HG03196 (cell line): ENCODE data around the gene ARHGAP31.

Experiments
- ATAC-seq: cut with Tn5 transposase; IDR thresholded peaks from one replicate; pipeline ENCODE4 v1.9.1; 2021; ENCODE audit not compliant: unreplicated experiment

The ARHGAP31 gene

GRCh38 chr3:119427669-119428068 is 133.5 kb downstream of the ARHGAP31 start:
- no peak for ATAC-seq

DNA sequence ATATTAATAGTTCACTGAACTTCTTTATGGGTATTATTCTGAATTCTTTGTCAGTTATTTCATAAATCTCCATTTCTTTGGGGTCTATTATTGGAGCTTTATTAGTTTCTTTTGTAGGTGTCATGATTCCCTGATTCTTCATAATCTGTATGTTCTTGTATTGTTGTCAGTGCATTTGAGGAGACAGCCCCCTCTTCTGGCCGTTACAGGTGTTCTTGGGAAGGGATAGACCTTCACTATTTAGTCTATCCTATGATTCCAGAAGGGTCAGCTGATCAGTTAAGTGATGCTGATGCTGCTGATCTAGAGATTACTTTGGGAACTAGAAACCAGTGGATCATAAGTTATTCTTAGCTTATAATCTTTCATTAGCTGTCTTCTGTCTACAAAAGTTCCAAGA is 134.4 kb downstream of the ARHGAP31 start:
- ATAC-seq: no peak

DNA sequence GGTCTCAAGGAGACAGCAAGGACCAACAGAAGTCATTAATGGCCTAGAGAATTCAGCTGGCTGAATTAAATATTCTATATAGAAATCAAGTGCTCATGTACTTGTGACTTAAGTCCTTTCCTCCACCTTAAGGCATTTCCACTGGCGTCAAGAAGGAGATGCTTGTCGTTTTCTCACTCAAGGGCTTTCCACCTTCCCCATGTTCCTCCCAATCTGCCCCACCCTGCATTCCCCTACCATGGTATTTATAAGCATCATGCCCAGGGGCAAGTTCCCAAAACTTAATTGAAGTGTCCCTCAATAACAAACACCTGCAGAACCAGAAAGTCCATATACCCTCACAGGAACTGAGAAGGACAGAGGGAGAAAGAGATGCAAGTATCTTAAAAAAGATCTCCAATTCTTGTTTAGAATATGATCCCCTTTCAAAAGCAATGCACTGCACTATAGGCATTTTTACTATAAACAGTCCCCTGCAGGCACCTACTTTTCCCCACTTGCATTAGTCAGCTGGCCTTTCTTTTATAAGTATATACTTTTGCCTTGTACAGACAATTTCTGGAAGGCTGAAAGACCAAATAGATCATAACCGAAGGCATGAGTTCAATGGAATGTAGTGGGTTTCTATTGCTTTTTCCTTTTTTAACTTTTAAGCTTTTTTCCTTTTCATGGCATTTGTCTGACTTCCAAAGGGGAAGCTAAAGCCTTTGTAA is 139.6 kb downstream of the ARHGAP31 start:
- no peak for ATAC-seq

- no peak for ATAC-seq
Observed at GRCh38 chr3:119434703-119435102, 140.5 kb downstream of the ARHGAP31 start.

DNA sequence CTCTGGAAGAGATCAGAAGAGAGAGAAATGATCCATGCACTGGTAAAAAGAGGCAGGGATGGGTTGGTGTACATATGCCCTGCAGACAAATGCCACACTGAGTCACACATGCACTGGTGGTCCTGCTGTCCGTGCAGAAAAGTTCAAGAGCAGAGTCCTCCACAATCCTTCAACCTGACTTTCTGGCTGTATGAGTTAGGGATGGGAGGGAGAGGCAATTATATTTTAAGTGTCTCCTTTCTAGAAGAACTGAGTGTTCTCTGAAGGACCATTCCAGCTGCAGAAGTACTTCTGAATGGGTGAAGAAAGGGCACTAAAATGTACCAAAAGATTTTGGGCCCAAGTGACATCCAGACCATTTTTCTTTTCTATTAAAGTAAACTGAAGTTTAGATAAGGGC is 142.8 kb downstream of the ARHGAP31 start:
- ATAC-seq: no peak

DNA sequence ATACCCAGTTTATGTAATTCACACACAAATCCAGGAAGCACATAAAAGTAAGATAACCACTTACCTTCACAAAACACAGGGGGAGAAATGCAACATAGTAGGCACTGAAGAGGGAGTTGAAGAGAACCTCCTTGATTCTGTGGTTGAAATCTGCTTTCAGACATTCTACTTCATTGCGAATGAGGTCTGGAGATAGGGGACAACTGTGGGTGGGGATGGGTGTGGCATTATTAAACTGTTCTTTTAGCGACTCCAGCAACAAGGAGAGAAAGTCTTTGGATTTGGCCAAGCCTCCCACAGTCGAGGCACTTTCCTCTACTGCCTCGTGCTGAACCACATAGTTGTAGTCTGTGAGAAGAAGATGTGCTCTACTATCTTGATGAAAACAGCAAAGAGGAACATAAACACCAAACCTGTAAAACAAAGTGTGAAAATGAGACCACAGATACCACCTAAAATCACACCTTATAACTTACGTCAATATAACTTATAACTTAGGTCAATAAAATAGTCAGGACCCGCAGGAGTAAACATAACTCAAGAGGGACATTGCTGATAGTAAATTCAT is 143.6 kb downstream of the ARHGAP31 start:
- ATAC-seq: no peak

DNA sequence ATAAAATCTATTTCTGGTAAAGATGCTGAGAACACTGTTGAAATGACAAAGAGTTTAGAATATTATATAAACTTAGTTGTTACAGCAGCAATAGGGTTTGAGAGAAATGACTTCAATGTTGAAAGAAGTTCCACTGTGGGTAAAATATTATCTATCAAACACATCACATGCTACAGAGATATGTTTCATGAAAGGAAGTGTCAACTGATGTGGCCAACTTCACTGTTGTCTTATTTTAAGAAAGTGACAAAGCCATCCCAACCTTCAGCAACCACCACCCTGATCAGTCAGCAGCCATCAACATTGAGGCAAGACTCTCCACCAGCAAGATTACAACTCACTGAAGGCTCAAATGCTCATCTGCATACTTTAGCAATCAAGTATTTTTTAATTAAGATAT is 149.0 kb downstream of the ARHGAP31 start:
- ATAC-seq: no peak

GRCh38 chr3:119444590-119444989 is 150.4 kb downstream of the ARHGAP31 start:
- no peak for ATAC-seq

- ATAC-seq: no peak
Observed at GRCh38 chr3:119453822-119454221, 159.6 kb downstream of the ARHGAP31 start.

- ATAC-seq: no peak
Observed at GRCh38 chr3:119456469-119456868, 162.3 kb downstream of the ARHGAP31 start.

- no peak for ATAC-seq
Observed at GRCh38 chr3:119457246-119457645, 163.1 kb downstream of the ARHGAP31 start.

- ATAC-seq: peak; percentile 95
Observed at GRCh38 chr3:119463171-119464169, 169.3 kb downstream of the ARHGAP31 start, which contains the start of gene TMEM39A. TMEM39A (minus strand) TSS chr3:119463615; CDS start chr3:119462074, 1,541 bp downstream.

DNA sequence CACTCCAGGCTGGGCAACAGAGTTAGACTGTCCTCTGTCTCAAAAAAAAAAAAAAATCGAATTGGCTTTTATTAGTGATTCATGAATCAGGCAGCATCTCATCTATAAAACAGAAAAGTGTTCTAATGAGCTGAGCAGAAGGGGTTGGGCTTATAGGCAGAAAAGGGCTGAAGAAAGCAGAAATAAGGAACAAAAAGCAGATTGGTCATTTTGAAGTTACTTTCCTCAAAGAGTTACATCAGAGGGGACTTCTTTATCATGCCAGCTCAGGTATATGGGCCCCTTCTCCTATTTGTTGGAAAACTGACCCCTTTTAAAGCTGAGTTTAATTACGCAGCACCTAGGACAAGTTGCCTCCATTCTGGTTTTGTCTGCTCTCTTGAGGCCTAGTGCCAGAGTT is 173.9 kb downstream of the ARHGAP31 start:
- ATAC-seq: no peak

DNA sequence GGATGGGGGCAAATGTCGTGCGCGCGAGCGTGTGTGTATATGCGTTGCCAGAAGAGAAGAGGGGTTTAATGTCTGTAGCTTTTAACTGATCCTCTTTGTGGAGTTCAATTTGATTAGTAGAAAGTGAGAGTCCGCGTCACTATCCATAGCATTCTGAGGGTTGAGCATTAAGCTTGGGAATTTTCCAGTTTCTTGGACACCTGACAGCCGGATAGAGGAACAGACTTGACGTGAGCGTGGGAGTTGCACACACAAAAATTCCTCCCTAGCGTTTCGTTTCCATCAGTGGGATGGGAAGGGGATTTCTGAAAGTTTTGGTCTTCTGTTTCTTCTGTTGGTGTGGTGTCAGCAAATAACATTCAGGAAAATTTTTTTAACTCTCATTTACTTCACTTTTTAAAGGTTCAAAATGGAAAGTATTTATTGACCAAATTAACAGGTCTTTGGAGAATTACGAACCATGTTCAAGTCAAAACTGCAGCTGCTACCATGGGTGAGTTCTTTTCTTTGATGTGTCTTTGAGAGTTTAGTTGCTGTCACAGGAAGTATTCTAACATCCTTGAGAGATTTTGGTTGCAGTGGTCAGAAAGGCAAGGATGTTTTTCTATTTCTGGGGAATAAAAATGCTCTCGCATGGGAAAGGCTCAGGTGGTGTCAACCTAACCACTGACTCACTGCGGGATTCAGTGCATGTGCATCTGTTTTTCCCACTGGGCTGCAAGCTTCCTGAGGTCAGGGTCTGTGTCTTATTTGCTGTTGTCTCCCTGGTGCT is 175.4 kb downstream of the ARHGAP31 start:
- ATAC-seq: no peak
